ENCODE results near the gene DNM1.
"Not testable (repeated sequence)": the region's sequence is repeated elsewhere in the genome, so short reads cannot be mapped to it uniquely, and the experiment has no call there.

The DNM1 gene

DNA sequence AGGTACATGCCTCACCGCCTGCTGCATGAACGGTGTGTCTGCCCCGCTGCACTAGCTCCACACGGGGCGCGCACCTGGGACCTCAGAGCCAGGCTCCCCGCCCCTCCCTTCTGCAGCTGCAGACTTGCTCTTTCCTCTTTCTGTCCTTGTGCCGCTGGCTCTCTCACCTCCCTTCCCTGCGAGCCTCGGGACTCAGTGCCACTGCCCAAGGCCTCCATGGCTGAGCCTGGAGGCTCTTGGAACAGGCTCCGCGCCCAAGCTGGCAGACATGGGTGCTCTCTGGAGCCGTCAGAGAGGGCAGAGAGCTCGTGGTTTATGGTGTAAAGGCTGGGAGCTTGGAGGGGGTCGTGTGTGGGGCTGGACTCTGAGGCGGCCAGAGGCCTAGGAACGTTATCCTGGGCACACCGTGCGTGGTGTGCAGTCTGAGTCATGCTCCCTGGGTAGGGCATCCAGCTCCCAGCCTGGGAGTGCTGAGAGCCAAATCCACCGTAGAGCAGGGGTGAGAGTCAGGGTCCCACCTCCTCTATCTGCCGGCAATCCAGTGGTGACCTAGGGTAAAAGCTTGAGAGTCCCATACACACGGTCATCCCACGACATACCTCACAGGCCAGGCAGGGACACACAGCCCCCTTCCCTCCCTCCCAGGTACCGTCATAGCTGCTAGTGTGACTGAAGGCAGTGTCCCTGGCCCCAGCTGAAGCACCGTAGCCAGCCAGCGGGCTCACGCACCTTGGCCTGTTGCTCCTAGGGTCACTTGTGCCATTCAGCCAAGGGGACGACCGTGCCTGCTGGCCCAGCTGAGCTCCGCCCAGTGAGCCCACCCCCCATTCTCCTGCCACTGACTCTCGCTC is 50.2 kb downstream of the DNM1 start:
- no peak for DNase-seq

DNA sequence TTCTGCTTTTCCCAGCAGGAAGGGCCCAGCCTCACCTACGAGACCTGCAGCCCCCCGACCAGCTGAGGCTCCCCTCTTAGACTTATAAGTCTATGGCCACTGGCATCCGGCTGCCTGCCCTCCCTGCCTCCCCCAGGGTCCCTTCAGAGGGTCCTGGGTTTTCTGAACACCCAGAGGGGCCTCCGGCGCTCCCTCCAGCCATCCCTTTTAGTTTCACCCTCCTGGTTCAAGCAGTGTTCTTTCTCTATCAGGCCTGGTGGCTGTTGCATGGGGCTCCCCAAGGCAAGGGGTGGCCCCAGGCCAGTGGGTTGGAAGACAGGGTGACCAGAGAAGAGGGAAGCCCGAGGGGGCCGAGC is 50.8 kb downstream of the DNM1 start:
- DNase-seq: no peak

- no peak for DNase-seq
Observed at GRCh38 chr9:128254362-128254761, 51.2 kb downstream of the DNM1 start.

GRCh38 chr9:128254855-128255759 is 51.9 kb downstream of the DNM1 start:
- peak; percentile 23 for DNase-seq

- no peak for DNase-seq
Observed at GRCh38 chr9:128257086-128257825, 54.1 kb downstream of the DNM1 start.

GRCh38 chr9:128257907-128258306 is 54.7 kb downstream of the DNM1 start:
- no peak for DNase-seq

DNA sequence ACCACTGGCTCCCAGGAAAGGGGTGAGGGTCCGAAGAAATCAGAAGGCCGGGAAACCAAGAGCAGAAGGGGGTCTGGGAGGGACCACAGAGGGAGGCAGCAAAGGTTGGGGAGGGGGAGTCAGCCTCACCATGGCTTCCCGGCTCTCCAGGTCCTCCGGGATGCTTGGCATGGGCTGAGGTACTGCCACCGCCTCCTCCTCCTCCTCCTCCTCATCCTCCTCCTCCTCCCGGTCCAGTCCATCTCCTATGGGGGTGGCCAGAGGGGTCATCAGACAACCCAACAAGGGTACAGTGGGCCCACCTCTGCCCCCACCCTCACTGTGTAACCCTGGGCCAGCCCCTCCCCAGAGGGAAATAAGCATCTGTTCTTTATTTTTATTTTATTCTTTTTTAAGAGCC is 55.1 kb downstream of the DNM1 start:
- no peak for DNase-seq

- DNase-seq: no peak
Observed at GRCh38 chr9:128259156-128259555, 56.0 kb downstream of the DNM1 start.

GRCh38 chr9:128260340-128260739 is 57.2 kb downstream of the DNM1 start:
- no peak for DNase-seq

- no peak for DNase-seq
Observed at GRCh38 chr9:128262687-128263086, 59.5 kb downstream of the DNM1 start.

GRCh38 chr9:128265348-128265847 is 62.2 kb downstream of the DNM1 start:
- no peak for DNase-seq

- DNase-seq: no peak
Observed at GRCh38 chr9:128266868-128267590, 63.9 kb downstream of the DNM1 start.

DNA sequence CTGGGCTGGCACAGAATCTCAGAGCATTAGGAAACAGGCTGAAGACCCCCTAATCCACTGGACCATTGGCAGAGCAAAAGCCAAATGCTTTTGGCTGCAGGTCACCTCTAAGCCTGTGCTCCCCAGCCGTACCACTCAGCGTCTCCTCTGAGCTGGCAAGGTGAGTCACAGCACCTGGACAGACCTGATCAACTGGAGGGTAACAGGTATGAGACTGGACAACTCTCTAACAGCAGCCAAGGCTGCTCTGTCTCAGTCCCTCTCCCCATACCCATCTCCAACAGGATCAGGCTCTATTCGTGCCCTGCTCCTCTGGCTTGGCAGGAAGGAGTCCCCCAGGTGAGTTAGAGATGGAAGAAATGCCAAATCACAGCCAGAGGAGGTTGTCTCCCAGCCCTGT is 67.9 kb downstream of the DNM1 start:
- DNase-seq: no peak

- no peak for DNase-seq
Observed at GRCh38 chr9:128271512-128271911, 68.3 kb downstream of the DNM1 start.

DNA sequence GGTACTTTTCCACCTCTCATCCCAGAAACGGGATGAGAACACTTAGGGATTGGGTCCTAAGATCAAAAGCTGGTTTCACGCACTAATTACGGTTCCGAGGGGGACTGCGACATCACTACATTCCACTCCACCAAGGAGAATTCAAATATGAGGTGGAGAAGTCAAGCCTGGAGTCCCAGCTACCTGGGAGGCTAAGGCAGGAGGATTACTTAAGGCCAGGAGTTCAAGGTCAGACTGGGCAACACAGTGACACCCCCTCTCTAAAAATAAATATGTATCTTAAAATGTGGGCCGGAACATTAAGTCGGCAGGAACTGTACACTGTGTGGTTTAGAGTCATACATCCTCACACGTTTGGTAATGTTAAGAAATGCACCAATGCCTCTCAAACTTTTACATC is 71.1 kb downstream of the DNM1 start:
- no peak for DNase-seq

DNA sequence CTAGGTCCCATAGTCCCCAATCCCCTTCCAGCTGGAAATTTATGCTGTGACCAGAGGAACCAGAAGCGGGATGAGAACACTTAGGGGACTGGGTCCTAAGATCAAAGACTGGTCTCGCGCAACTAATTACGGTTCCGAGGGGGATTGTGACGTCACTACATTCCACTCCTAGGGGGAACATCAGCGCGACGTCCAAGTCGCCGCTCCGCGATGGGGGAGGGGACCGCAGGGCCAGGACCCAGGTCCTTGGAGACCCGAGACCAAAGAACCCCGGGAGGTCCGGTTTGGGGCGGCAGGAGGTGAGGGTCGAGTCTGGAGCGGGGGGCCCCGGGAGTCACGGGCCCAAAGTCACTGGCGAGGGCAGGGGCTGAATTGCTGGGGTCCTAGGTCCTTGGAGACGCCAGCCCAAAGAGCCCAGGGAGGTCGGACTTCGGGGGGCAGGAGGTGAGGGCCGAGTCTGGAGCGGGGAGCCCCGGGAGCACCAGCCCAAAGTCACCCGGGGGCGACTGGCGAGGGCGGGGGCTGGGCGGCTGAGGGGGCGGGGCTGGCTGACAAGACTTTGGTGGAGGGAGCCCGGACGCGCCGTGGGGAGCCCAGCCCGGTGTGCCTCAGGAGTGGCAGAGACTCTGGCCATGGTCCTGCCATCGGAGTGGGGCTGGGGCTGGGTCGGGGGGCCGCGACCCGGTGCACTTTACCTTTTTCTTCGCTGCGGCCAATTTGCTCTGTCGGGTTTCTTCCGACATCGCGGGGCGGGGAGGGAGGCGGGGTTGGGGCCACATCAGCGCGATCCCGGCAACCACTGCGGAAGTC is 72.2 kb downstream of the DNM1 start, which contains the start of gene GOLGA2:
TSS of gene GOLGA2 (minus strand) at position 810 of the 810 bp plus-strand sequence. CDS start at position 779, 31 bp downstream.
- DNase-seq: no peak

GRCh38 chr9:128276008-128276573 is 72.9 kb downstream of the DNM1 start, which contains the start of gene SWI5:
Gene SWI5 (plus strand): TSS chr9:128276276.
- DNase-seq: peak; percentile 100

- peak; percentile 8 for DNase-seq
Observed at GRCh38 chr9:128276574-128277270, 73.5 kb downstream of the DNM1 start.

GRCh38 chr9:128279088-128280073 is 76.2 kb downstream of the DNM1 start:
- DNase-seq: not testable (repeated sequence)
